Activated CD8-positive, alpha-beta memory T cell treated with anti-CD3 and anti-CD28 coated beads, Interleukin-2, amount 50 U/mL, for 48 hours (primary cell): ENCODE results near the gene EXOC4.
"Not testable (repeated sequence)": the region's sequence is repeated elsewhere in the genome, so short reads cannot be mapped to it uniquely, and the experiment has no call there.

Source experiments
- DNase-seq: peaks from one replicate; pipeline ENCODE4 v3.0.0-alpha.2; 2020

EXOC4 gene

GRCh38 chr7:133959505-133959904 lies 706.6 kb downstream of the EXOC4 start:
- no peak for DNase-seq

GRCh38 chr7:133961724-133962123 lies 708.8 kb downstream of the EXOC4 start:
- no peak for DNase-seq

GRCh38 chr7:133962646-133963045 lies 709.8 kb downstream of the EXOC4 start:
- no peak for DNase-seq

GRCh38 chr7:133963629-133964028 lies 710.8 kb downstream of the EXOC4 start:
- no peak for DNase-seq

GRCh38 chr7:133971625-133972024 lies 718.7 kb downstream of the EXOC4 start:
- no peak for DNase-seq

- no peak for DNase-seq
Observed at GRCh38 chr7:133973710-133974109, 720.8 kb downstream of the EXOC4 start.

GRCh38 chr7:133975130-133975529 lies 722.3 kb downstream of the EXOC4 start:
- no peak for DNase-seq

GRCh38 chr7:133976140-133976539 lies 723.3 kb downstream of the EXOC4 start:
- no peak for DNase-seq

- no peak for DNase-seq
Observed at GRCh38 chr7:133977409-133978274, 724.8 kb downstream of the EXOC4 start.

- no peak for DNase-seq
Observed at GRCh38 chr7:133978502-133979295, 725.8 kb downstream of the EXOC4 start.

GRCh38 chr7:133980804-133981203 lies 727.9 kb downstream of the EXOC4 start:
- no peak for DNase-seq

- no peak for DNase-seq
Observed at GRCh38 chr7:133983685-133984419, 731.0 kb downstream of the EXOC4 start.

- DNase-seq: no peak
Observed at GRCh38 chr7:133985300-133985699, 732.4 kb downstream of the EXOC4 start.

GRCh38 chr7:133987582-133987981 lies 734.7 kb downstream of the EXOC4 start:
- DNase-seq: no peak

- DNase-seq: no peak
Observed at GRCh38 chr7:133993547-133993946, 740.7 kb downstream of the EXOC4 start.

GRCh38 chr7:133994100-133994499 lies 741.2 kb downstream of the EXOC4 start:
- not testable (repeated sequence) for DNase-seq

GRCh38 chr7:133997463-133997862 lies 744.6 kb downstream of the EXOC4 start:
- no peak for DNase-seq

GRCh38 chr7:133999178-133999577 lies 746.3 kb downstream of the EXOC4 start:
- no peak for DNase-seq

- DNase-seq: no peak
Observed at GRCh38 chr7:134004829-134005505, 752.1 kb downstream of the EXOC4 start.

GRCh38 chr7:134009314-134010110 lies 756.6 kb downstream of the EXOC4 start:
- no peak for DNase-seq

GRCh38 chr7:134013249-134013648 lies 760.4 kb downstream of the EXOC4 start:
- no peak for DNase-seq

GRCh38 chr7:134014935-134015334 lies 762.1 kb downstream of the EXOC4 start:
- no peak for DNase-seq
